Thyroid gland (tissue), 4 donors: ENCODE measurements around the gene ACER1. TPM values are rescaled to one million over a fixed set of nuclear protein-coding genes. Genes with fewer than 3 reads are reported as not detected.

ENCODE experiments used
- DNase-seq, 2 donors: peaks; one replicate each; pipeline ENCODE4 v3.0.0-alpha.2; 2019
- H3K27ac ChIP-seq, 3 donors: fragments of 200-600 bp; sonication (generic); 1 replicate in 2 of 3; 2 replicates in 1 of 3; pipeline ENCODE4 v1.5.1; 2016 to 2019; ENCODE audit warnings: mild to moderate bottlenecking in 1 of 3, moderate library complexity in 1 of 3
- H3K27me3 ChIP-seq: fragments of 200-600 bp; sonication (generic); one replicate; pipeline ENCODE4 v1.5.1; 2019
- H3K36me3 ChIP-seq, 2 donors: fragments of 200-600 bp; sonication (generic); one replicate each; pipeline ENCODE4 v1.5.1; 2016 to 2019
- H3K4me1 ChIP-seq, 2 donors: fragments of 200-600 bp; sonication (generic); one replicate each; pipeline ENCODE4 v1.5.1; 2017 to 2019
- H3K4me3 ChIP-seq, 3 donors: fragments of 200-600 bp; sonication (generic); replicated peaks in 1 of 3; 1 replicate in 2 of 3; 2 replicates in 1 of 3; pipeline ENCODE4 v1.5.1; 2016; ENCODE audit warnings: mild to moderate bottlenecking in 1 of 3
- H3K9me3 ChIP-seq: fragments of 200-600 bp; sonication (generic); one replicate; pipeline ENCODE4 v1.5.1; 2017
- POLR2A ChIP-seq, 2 donors: fragments of 450-650 bp; IDR thresholded peaks; one replicate each; pipeline ENCODE4 v1.6.1; 2017; ENCODE audit warnings: antibody characterized with exemption in 2 of 2, mild to moderate bottlenecking in 2 of 2, moderate library complexity in 1 of 2
- WGBS, 2 donors: methylation state at CpG; one replicate each; pipeline ENCODE4 v1.1.5; 2017; 5-methylcytosine and 5-hydroxymethylcytosine counted together
- intact Hi-C: fragments of 100-400 bp; cut with DNase I; formaldehyde crosslinking; loops from one replicate; pipeline ENCODE4 v1.15.1; 2023
- total RNA-seq, 4 donors: library from RNA; depleted of rRNA; stranded (reverse); fragments of >200 nt; gene quantifications; one replicate each; pipeline ENCODE4 v1.2.3, GENCODE V29; 2016
- TF ChIP-seq, protein P1 (sequence below), 6 experiments: fragments of 200-600 bp in 3 of 6; fragments of 450-650 bp in 3 of 6; sonication (generic) in 3 of 6; IDR thresholded peaks; one replicate each; pipeline ENCODE4 v1.5.1; 2016 to 2019; ENCODE audit warnings: antibody characterized with exemption in 6 of 6, mild to moderate bottlenecking in 2 of 6, inconsistent platforms in 1 of 6, moderate library complexity in 1 of 6

ACER1 gene
- total RNA-seq, 4 donors from 2014 or later = 0.67 TPM; not detected in 3

DNA sequence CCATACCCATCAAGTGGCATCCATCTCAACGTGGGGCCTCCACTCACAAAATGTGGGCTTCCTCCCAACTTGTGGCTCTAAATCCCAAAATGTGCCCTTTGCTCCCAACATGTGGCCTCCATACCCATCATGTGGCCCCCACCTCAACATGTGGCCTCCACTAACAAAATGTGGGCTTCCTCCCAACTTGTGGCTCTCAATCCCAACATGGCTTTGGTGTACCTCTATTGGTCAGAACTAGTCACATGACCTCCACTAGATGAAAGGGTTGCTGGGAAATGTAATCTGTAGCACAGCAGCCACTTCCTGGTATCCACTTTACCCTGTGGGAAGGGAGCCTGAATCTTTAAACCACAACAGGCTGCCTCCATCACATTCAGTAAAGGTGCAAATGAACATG, 10.1 kb upstream of the ACER1 start:
- Histone ChIP-seq H3K27ac (no peak overlapping the region), H3K9me3 (no peaks in the 10 kb centered on the region), H3K27me3 (no peaks in the 10 kb centered on the region), H3K4me1 (no peaks in the 10 kb centered on the region), H3K36me3 (no peaks in the 10 kb centered on the region), H3K4me3 (no peak overlapping the region)
- intact Hi-C loops = no loop called here
- WGBS, 2 donors = 94 to 100% methylated on average over 1 of the region's 1 CpG
- DNase-seq = no peak
- TF ChIP-seq, protein P1, sequence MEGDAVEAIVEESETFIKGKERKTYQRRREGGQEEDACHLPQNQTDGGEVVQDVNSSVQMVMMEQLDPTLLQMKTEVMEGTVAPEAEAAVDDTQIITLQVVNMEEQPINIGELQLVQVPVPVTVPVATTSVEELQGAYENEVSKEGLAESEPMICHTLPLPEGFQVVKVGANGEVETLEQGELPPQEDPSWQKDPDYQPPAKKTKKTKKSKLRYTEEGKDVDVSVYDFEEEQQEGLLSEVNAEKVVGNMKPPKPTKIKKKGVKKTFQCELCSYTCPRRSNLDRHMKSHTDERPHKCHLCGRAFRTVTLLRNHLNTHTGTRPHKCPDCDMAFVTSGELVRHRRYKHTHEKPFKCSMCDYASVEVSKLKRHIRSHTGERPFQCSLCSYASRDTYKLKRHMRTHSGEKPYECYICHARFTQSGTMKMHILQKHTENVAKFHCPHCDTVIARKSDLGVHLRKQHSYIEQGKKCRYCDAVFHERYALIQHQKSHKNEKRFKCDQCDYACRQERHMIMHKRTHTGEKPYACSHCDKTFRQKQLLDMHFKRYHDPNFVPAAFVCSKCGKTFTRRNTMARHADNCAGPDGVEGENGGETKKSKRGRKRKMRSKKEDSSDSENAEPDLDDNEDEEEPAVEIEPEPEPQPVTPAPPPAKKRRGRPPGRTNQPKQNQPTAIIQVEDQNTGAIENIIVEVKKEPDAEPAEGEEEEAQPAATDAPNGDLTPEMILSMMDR (IDR thresholded peaks at IDR 0.05) = no peak
- TF ChIP-seq POLR2A (IDR thresholded peaks at IDR 0.05) = no peak

DNA sequence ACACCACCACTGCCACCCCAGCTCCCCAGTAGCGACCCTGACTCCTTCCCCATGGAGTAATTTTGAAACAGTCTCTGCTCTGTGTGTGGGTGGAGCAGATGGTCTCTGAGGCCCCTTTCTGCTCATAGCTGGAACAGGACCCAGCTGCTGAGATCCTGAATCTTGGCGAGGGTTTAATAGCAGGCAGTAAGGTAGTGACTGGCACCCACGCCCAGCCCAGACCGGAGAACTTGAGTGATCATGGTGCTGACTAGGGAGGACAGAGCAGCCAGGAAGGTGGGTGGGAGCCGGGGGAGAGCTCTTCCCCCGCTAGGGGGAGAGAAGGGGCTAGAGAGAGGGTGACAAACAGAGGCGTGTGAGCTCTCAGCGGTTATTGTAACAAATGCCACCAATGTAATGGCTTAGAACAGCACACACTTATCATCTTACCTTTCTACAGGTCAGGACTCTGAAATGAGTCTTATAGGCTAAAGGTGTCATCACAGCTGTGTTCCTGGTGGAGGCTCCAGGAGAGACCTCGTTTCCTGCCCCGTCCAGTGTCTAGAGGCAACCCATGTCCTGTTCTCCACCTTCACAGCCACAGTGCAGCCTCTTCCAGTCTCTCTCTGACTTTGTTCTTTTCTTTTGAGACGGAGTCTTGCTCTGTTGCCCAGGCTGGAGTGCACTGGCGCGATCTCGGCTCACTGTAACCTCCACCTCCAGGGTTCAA, 7.2 kb upstream of the ACER1 start:
- Histone ChIP-seq H3K27me3 (no peaks in the 10 kb centered on the region), H3K4me1 (no peaks in the 10 kb centered on the region), H3K4me3 (no peak overlapping the region), H3K9me3 (no peaks in the 10 kb centered on the region), H3K27ac (no peak overlapping the region), H3K36me3 (no peaks in the 10 kb centered on the region)
- TF ChIP-seq, protein P1 (IDR thresholded peaks at IDR 0.05) = no peak
- no peak for TF ChIP-seq POLR2A (IDR thresholded peaks at IDR 0.05)
- 56 to 63% methylated on average over 14 of the region's 14 CpGs for WGBS, 2 donors
- no peak for DNase-seq
- intact Hi-C loops = no loop called here

DNA sequence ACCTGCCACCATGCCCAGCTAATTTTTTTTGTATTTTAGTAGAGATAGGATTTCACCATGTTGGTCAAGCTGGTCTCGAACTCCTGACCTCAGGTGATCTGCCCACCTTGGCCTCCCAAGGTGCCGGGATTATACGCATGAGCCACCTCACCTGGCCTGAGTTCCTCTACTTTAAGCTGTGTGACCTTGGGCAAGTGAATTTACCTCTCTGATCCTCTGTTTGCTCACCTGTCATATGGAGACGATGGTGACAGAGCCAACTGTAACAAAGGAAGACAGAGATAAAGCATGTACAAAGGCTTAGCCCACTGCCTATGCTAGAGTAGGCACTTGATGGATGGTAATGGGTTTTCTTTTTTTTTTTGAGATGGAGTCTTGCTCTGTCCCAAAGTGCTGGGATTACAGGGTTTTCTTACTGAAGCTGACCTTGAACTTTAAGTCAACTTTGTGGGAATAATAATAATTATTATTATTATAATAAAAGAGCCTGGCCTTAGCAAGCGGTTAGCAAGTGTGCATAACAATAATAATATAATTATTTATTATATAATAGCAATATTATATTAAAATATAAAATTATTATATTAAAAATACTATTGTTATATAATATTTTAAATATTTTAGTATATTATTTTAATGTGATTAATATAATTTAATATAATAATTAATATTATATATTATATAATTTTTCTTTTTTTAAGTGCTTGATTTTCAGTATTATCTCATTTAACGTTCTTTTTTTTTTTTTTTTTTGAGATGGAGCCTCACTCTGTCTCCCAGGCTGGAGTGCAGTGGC, 1.3 kb upstream of the ACER1 start:
- DNase-seq = no peak
- H3K27ac ChIP-seq = no peak overlapping the region
- H3K4me3 ChIP-seq = no peak overlapping the region
- no peaks in the 10 kb centered on the region for H3K27me3 ChIP-seq
- 89 to 93% methylated on average over 6 of the region's 6 CpGs for WGBS, 2 donors
- intact Hi-C loops = no loop called here
- no peaks in the 10 kb centered on the region for H3K36me3 ChIP-seq
- TF ChIP-seq POLR2A (IDR thresholded peaks at IDR 0.05) = no peak
- TF ChIP-seq, protein P1 (IDR thresholded peaks at IDR 0.05) = no peak
- no peaks in the 10 kb centered on the region for H3K4me1 ChIP-seq
- H3K9me3 ChIP-seq = no peaks in the 10 kb centered on the region

DNA sequence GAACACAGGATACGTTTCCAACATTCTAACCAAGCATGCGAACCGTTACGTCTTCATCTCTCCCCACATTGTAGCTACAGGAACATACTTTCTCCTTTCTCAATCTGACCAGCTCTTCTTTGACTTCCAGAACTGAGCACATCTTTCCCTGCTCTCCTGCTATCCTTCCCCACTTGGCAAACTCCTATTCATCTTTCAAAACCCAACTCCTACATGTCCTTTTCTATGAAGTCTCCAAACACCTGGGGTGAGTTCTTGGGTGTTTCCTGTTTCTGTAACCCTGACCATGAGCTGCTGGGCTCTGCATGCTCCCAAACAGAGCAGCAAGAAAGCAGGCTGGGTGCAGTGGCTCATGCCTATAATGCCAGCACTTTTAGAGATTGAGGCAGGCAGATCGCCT, 6.6 kb downstream of the ACER1 start:
- TF ChIP-seq POLR2A (IDR thresholded peaks at IDR 0.05) = no peak
- TF ChIP-seq, protein P1 (IDR thresholded peaks at IDR 0.05) = no peak

DNA sequence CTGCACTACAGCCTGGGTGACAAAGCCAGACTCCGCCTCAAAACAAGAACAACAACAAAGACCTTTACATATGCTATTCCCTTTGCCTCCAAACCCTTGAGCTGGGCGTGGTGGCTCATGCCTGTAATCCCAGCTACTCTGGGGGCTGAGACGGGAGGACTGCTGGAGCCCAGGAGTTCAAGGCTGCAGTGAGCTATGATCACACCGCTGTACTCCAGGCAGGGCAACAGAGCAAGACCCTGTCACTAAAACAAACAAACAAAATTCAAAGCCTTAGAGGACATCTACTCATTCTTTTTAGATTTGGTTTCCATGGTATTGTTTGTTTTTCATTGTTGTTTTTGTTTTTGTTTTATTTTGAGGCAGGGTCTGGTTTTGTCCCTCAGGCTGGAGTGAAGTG, 7.8 kb downstream of the ACER1 start:
- Histone ChIP-seq H3K36me3 (no peaks in the 10 kb centered on the region), H3K4me3 (no peak overlapping the region), H3K27ac (no peak overlapping the region), H3K9me3 (no peaks in the 10 kb centered on the region), H3K27me3 (no peaks in the 10 kb centered on the region), H3K4me1 (no peaks in the 10 kb centered on the region)
- WGBS, 2 donors = 79 to 87% methylated on average over 3 to 4 of the region's 4 CpGs
- no peak for TF ChIP-seq POLR2A (IDR thresholded peaks at IDR 0.05)
- TF ChIP-seq, protein P1 (IDR thresholded peaks at IDR 0.05) = no peak
- DNase-seq = no peak
- intact Hi-C loops = no loop called here

More for the DNA sequence above, 6.6 kb downstream of the ACER1 start:
- H3K27ac ChIP-seq = no peak overlapping the region
- 82 to 84% methylated on average over 4 to 5 of the region's 5 CpGs for WGBS, 2 donors
- intact Hi-C loops = no loop called here
- no peak overlapping the region for H3K4me3 ChIP-seq
- H3K27me3 ChIP-seq = no peaks in the 10 kb centered on the region
- H3K4me1 ChIP-seq = no peaks in the 10 kb centered on the region
- DNase-seq = no peak
- H3K36me3 ChIP-seq = no peaks in the 10 kb centered on the region
- no peaks in the 10 kb centered on the region for H3K9me3 ChIP-seq
